ENCODE data around the gene TPCN2.

The TPCN2 gene

GRCh38 chr11:69081180-69081579 is 32.4 kb downstream of the TPCN2 start:
- H3K4me1 Mint-ChIP-seq (ENCODE audit: low read depth) = peaks cover 13% of the 10 kb centered on the region
- no peaks in the 10 kb centered on the region for H3K36me3 Mint-ChIP-seq
- H3K27ac Mint-ChIP-seq = no peak overlapping the region
- no peak overlapping the region for H3K4me3 Mint-ChIP-seq
- no peaks in the 10 kb centered on the region for H3K9me3 Mint-ChIP-seq (ENCODE audit: low read depth)
- no peaks in the 10 kb centered on the region for H3K27me3 Mint-ChIP-seq

GRCh38 chr11:69083531-69084247 is 35.0 kb downstream of the TPCN2 start:
- Mint-ChIP-seq H3K4me3 (no peak overlapping the region), H3K27me3 (no peaks in the 10 kb centered on the region), H3K9me3 (ENCODE audit: low read depth) (no peaks in the 10 kb centered on the region), H3K27ac (no peak overlapping the region), H3K4me1 (ENCODE audit: low read depth) (peaks cover 12% of the 10 kb centered on the region), H3K36me3 (no peaks in the 10 kb centered on the region)

GRCh38 chr11:69084371-69084770 is 35.6 kb downstream of the TPCN2 start:
- Mint-ChIP-seq H3K9me3 (ENCODE audit: low read depth) (no peaks in the 10 kb centered on the region), H3K36me3 (no peaks in the 10 kb centered on the region)

GRCh38 chr11:69085490-69086095 is 36.9 kb downstream of the TPCN2 start:
- Mint-ChIP-seq H3K9me3 (ENCODE audit: low read depth) (no peaks in the 10 kb centered on the region), H3K4me3 (no peak overlapping the region), H3K36me3 (no peaks in the 10 kb centered on the region), H3K4me1 (ENCODE audit: low read depth) (peaks cover 2% of the 10 kb centered on the region), H3K27ac (no peak overlapping the region), H3K27me3 (no peaks in the 10 kb centered on the region)

More at GRCh38 chr11:69084371-69084770, 35.6 kb downstream of the TPCN2 start:
- H3K27ac Mint-ChIP-seq = no peak overlapping the region
- peaks cover 10% of the 10 kb centered on the region for H3K4me1 Mint-ChIP-seq (ENCODE audit: low read depth)
- H3K4me3 Mint-ChIP-seq = no peak overlapping the region
- H3K27me3 Mint-ChIP-seq = no peaks in the 10 kb centered on the region

GRCh38 chr11:69086152-69087132 is 37.7 kb downstream of the TPCN2 start:
- Mint-ChIP-seq H3K36me3 (no peaks in the 10 kb centered on the region), H3K27me3 (no peaks in the 10 kb centered on the region), H3K27ac (no peak overlapping the region), H3K4me1 (ENCODE audit: low read depth) (no peaks in the 10 kb centered on the region), H3K9me3 (ENCODE audit: low read depth) (no peaks in the 10 kb centered on the region), H3K4me3 (no peak overlapping the region)

- no peaks in the 10 kb centered on the region for H3K36me3 Mint-ChIP-seq
- H3K4me3 Mint-ChIP-seq = no peak overlapping the region
Measured at GRCh38 chr11:69087133-69087524, 38.4 kb downstream of the TPCN2 start.

GRCh38 chr11:69087811-69088210 is 39.1 kb downstream of the TPCN2 start:
- no peaks in the 10 kb centered on the region for H3K27me3 Mint-ChIP-seq
- no peak overlapping the region for H3K4me3 Mint-ChIP-seq
- no peaks in the 10 kb centered on the region for H3K36me3 Mint-ChIP-seq
- no peaks in the 10 kb centered on the region for H3K4me1 Mint-ChIP-seq (ENCODE audit: low read depth)
- H3K9me3 Mint-ChIP-seq (ENCODE audit: low read depth) = no peaks in the 10 kb centered on the region
- no peak overlapping the region for H3K27ac Mint-ChIP-seq

More at GRCh38 chr11:69087133-69087524, 38.4 kb downstream of the TPCN2 start:
- no peaks in the 10 kb centered on the region for H3K4me1 Mint-ChIP-seq (ENCODE audit: low read depth)
- H3K27ac Mint-ChIP-seq = no peak overlapping the region
- H3K9me3 Mint-ChIP-seq (ENCODE audit: low read depth) = no peaks in the 10 kb centered on the region
- no peaks in the 10 kb centered on the region for H3K27me3 Mint-ChIP-seq

- Mint-ChIP-seq H3K27me3 (no peaks in the 10 kb centered on the region), H3K27ac (no peak overlapping the region), H3K9me3 (ENCODE audit: low read depth) (no peaks in the 10 kb centered on the region), H3K4me3 (no peak overlapping the region), H3K36me3 (no peaks in the 10 kb centered on the region), H3K4me1 (ENCODE audit: low read depth) (no peaks in the 10 kb centered on the region)
Measured at GRCh38 chr11:69088676-69089146, 40.0 kb downstream of the TPCN2 start.

GRCh38 chr11:69089258-69089657 is 40.5 kb downstream of the TPCN2 start:
- H3K4me3 Mint-ChIP-seq = no peak overlapping the region
- no peaks in the 10 kb centered on the region for H3K4me1 Mint-ChIP-seq (ENCODE audit: low read depth)
- H3K27ac Mint-ChIP-seq = no peak overlapping the region
- no peaks in the 10 kb centered on the region for H3K27me3 Mint-ChIP-seq
- no peaks in the 10 kb centered on the region for H3K36me3 Mint-ChIP-seq
- no peaks in the 10 kb centered on the region for H3K9me3 Mint-ChIP-seq (ENCODE audit: low read depth)

- H3K27me3 Mint-ChIP-seq = no peaks in the 10 kb centered on the region
- H3K4me1 Mint-ChIP-seq (ENCODE audit: low read depth) = no peaks in the 10 kb centered on the region
- no peaks in the 10 kb centered on the region for H3K36me3 Mint-ChIP-seq
- no peaks in the 10 kb centered on the region for H3K9me3 Mint-ChIP-seq (ENCODE audit: low read depth)
- H3K4me3 Mint-ChIP-seq = no peak overlapping the region
- H3K27ac Mint-ChIP-seq = no peak overlapping the region
Measured at GRCh38 chr11:69091638-69092165, 43.0 kb downstream of the TPCN2 start.

- H3K4me1 Mint-ChIP-seq (ENCODE audit: low read depth) = no peaks in the 10 kb centered on the region
- H3K27ac Mint-ChIP-seq = no peak overlapping the region
- no peak overlapping the region for H3K4me3 Mint-ChIP-seq
- no peaks in the 10 kb centered on the region for H3K27me3 Mint-ChIP-seq
- H3K36me3 Mint-ChIP-seq = no peaks in the 10 kb centered on the region
- H3K9me3 Mint-ChIP-seq (ENCODE audit: low read depth) = no peaks in the 10 kb centered on the region
Measured at GRCh38 chr11:69092263-69092662, 43.5 kb downstream of the TPCN2 start.

GRCh38 chr11:69093106-69093505 is 44.4 kb downstream of the TPCN2 start:
- H3K27me3 Mint-ChIP-seq = no peaks in the 10 kb centered on the region
- H3K27ac Mint-ChIP-seq = no peak overlapping the region
- no peaks in the 10 kb centered on the region for H3K36me3 Mint-ChIP-seq
- no peaks in the 10 kb centered on the region for H3K9me3 Mint-ChIP-seq (ENCODE audit: low read depth)
- no peaks in the 10 kb centered on the region for H3K4me1 Mint-ChIP-seq (ENCODE audit: low read depth)
- no peak overlapping the region for H3K4me3 Mint-ChIP-seq

GRCh38 chr11:69094111-69094914 is 45.6 kb downstream of the TPCN2 start:
- Mint-ChIP-seq H3K27me3 (no peaks in the 10 kb centered on the region), H3K27ac (no peak overlapping the region)

GRCh38 chr11:69094915-69095290 is 46.2 kb downstream of the TPCN2 start:
- H3K27ac Mint-ChIP-seq = no peak overlapping the region
- no peaks in the 10 kb centered on the region for H3K9me3 Mint-ChIP-seq (ENCODE audit: low read depth)
- no peaks in the 10 kb centered on the region for H3K4me1 Mint-ChIP-seq (ENCODE audit: low read depth)
- no peaks in the 10 kb centered on the region for H3K36me3 Mint-ChIP-seq
- no peaks in the 10 kb centered on the region for H3K27me3 Mint-ChIP-seq
- no peak overlapping the region for H3K4me3 Mint-ChIP-seq

More at GRCh38 chr11:69094111-69094914, 45.6 kb downstream of the TPCN2 start:
- no peaks in the 10 kb centered on the region for H3K36me3 Mint-ChIP-seq
- H3K4me1 Mint-ChIP-seq (ENCODE audit: low read depth) = no peaks in the 10 kb centered on the region
- H3K4me3 Mint-ChIP-seq = no peak overlapping the region
- H3K9me3 Mint-ChIP-seq (ENCODE audit: low read depth) = no peaks in the 10 kb centered on the region

All from activated naive CD8-positive, alpha-beta T cell (primary cell).